Kidney (tissue), 14 donors: ENCODE measurements around the gene KCNJ13. TPM values are rescaled to one million over a fixed set of nuclear protein-coding genes. Genes with fewer than 3 reads are reported as not detected.

Source experiments
- DNase-seq, 5 donors: peaks; one replicate each; pipeline ENCODE4 v3.0.0-alpha.2; 2013 to 2020
- FAIRE-seq: peaks from 2 replicates; lab custom pipeline; 2012; peaks lifted over from hg19 to GRCh38; lab: Jason Lieb, UNC
- H3K27ac ChIP-seq, 2 donors: one replicate each; pipeline ENCODE4 v1.7.0; 2013; ENCODE audit warnings: low read depth in 2 of 2, low read length in 2 of 2, inconsistent platforms in 1 of 2
- H3K27me3 ChIP-seq: one replicate; pipeline ENCODE4 v1.7.1; 2013; ENCODE audit warnings: low read length, inconsistent platforms; ENCODE audit not compliant: control insufficient read depth, insufficient read depth
- H3K36me3 ChIP-seq, 3 donors: one replicate each; pipeline versions ENCODE4 v1.7.0 to v1.7.1; 2013; ENCODE audit warnings: low read length in 3 of 3, control low read depth in 1 of 3, inconsistent platforms in 1 of 3; ENCODE audit not compliant: insufficient read depth in 3 of 3, control insufficient read depth in 2 of 3
- H3K4me1 ChIP-seq, 3 donors: one replicate each; pipeline versions ENCODE4 v1.7.0 to v1.7.1; 2013; ENCODE audit warnings: low read length in 3 of 3, inconsistent platforms in 1 of 3, low read depth in 1 of 3; ENCODE audit not compliant: control insufficient read depth in 2 of 3, insufficient read depth in 2 of 3
- H3K4me3 ChIP-seq, 3 donors: one replicate each; pipeline versions ENCODE4 v1.7.0 to v1.8.1; 2013; ENCODE audit warnings: low read length in 3 of 3, control low read depth in 1 of 3, inconsistent platforms in 1 of 3
- H3K9ac ChIP-seq, 3 donors: one replicate each; pipeline versions ENCODE4 v1.7.0 to v1.7.1; 2013; ENCODE audit warnings: low read length in 3 of 3, control low read depth in 1 of 3, inconsistent platforms in 1 of 3
- H3K9me3 ChIP-seq, 3 donors: one replicate each; pipeline versions ENCODE4 v1.7.0 to v1.7.1; 2013; ENCODE audit warnings: low read length in 3 of 3, control low read depth in 1 of 3, inconsistent platforms in 1 of 3; ENCODE audit not compliant: control insufficient read depth in 2 of 3, insufficient read depth in 1 of 3
- intact Hi-C: fragments of 100-400 bp; cut with DNase I; formaldehyde crosslinking; loops from one replicate; pipeline ENCODE4 v1.11.1; 2022
- polyA plus RNA-seq: library from polyadenylated mRNA; stranded (reverse); fragments of 350-450 nt; fragmentation: Illumina TruSeq; extraction: RNeasy Lipid Tissue Mini Kit (QIAGEN cat#74804); gene quantifications from one replicate; pipeline ENCODE4 v1.2.3, GENCODE V29; 2014; ENCODE audit warnings: low read depth, low replicate concordance; ENCODE audit not compliant: insufficient read depth
- total RNA-seq: library from RNA; stranded (reverse); fragmentation: NEBNext Ultra II Directional; extraction: Animal tissue kit (Norgen Biotek cat#: 25700); gene quantifications from one replicate; pipeline ENCODE4 v1.2.1, GENCODE V29; 2021
- TF ChIP-seq, protein P1 (sequence below): IDR thresholded peaks from 3 replicates; pipeline ENCODE4 v1.5.1; 2012; ENCODE audit warnings: mild to moderate bottlenecking, moderate library complexity, borderline replicate concordance; ENCODE audit not compliant: insufficient read depth; ENCODE audit errors: extremely low read depth
- donor health status: control.
- donor health status: control.
- donor health status: control.
- donor health status: control.
- donor health status: control.
- donor health status: DM: yes; HTN: yes; CAD: no.
- donor health status: Normal renal cell carcinoma (clear cell type).

Gene KCNJ13
- total and polyA plus RNA-seq, 2 donors from 2014 or later: 2.0 TPM; not detected in 1

DNA sequence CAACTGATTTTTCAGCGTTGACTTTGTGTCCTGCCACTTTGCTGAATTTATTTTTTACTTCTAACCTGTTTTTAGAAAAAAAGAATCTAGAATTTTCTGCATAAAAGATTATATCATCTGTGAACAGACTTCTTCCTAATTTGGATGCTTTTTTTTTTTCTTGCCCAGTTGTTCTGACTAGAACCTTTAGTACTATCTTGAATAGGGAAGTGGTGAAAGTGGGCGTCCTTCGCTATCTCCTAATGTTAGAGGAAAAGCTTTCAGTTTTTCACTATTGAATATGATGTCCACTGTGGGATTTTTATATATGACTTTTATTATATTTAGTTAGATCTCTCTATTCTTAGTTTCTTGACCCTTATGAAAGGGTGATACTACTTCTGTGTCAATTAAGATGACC lies 25.7 kb upstream of the KCNJ13 start:
- intact Hi-C loops: no loop called here
- Histone ChIP-seq H3K4me1 (no peaks in the 10 kb centered on the region), H3K9ac (no peak overlapping the region), H3K36me3 (peaks cover 0 to 17% (median 13%) of the 10 kb centered on the region in 3 donors), H3K9me3 (no peaks in the 10 kb centered on the region), H3K4me3 (no peak overlapping the region), H3K27ac (no peak overlapping the region), H3K27me3 (no peaks in the 10 kb centered on the region)
- TF ChIP-seq, protein P1, sequence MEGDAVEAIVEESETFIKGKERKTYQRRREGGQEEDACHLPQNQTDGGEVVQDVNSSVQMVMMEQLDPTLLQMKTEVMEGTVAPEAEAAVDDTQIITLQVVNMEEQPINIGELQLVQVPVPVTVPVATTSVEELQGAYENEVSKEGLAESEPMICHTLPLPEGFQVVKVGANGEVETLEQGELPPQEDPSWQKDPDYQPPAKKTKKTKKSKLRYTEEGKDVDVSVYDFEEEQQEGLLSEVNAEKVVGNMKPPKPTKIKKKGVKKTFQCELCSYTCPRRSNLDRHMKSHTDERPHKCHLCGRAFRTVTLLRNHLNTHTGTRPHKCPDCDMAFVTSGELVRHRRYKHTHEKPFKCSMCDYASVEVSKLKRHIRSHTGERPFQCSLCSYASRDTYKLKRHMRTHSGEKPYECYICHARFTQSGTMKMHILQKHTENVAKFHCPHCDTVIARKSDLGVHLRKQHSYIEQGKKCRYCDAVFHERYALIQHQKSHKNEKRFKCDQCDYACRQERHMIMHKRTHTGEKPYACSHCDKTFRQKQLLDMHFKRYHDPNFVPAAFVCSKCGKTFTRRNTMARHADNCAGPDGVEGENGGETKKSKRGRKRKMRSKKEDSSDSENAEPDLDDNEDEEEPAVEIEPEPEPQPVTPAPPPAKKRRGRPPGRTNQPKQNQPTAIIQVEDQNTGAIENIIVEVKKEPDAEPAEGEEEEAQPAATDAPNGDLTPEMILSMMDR: no peak
- no peak for DNase-seq
- FAIRE-seq: no peak

DNA sequence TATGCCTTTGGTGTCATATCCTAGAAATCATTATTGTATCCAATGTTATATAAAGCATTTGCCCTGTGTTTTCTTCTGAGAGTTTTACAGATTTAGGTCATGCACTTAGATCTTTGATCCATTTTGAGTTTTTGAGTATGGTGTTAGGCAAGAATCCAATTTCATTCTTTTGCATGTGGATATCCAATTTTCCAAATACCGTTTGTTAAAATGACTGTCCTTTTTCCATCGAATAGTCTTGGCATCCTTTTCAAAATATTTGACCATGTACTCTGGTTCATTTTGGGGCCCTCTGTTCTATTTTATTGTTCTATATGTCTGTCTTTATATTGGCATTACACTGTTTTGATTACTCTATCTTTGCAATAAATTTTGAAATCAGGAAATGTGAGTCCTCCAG lies 23.8 kb upstream of the KCNJ13 start:
- no peak overlapping the region for H3K4me3 ChIP-seq
- DNase-seq (no peak), FAIRE-seq (no peak)
- TF ChIP-seq, protein P1: no peak
- H3K4me1 ChIP-seq: no peaks in the 10 kb centered on the region
- H3K27me3 ChIP-seq: no peaks in the 10 kb centered on the region
- no peaks in the 10 kb centered on the region for H3K9me3 ChIP-seq
- H3K36me3 ChIP-seq: peaks cover 0 to 13% (median 9%) of the 10 kb centered on the region in 3 donors
- intact Hi-C loops: no loop called here
- H3K9ac ChIP-seq: no peak overlapping the region
- H3K27ac ChIP-seq: no peak overlapping the region

DNA sequence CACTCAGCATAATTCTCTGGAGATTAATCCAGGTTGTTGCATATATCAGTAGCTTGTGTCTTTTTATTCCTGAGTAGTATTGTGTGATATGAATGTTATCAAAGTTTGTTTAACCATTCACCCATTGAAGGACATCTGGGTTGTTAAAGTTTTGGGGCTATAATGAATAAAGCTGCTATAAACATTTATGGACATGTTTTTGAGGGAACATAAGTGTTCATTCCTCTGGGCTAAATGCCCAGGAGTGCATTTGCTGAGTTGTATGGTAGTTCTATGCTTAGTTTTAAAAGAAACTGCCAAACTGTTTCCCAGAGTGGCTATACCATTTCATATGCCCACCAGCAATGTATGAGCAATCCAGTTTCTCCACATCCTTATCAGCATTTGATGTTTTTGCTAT lies 21.8 kb upstream of the KCNJ13 start:
- TF ChIP-seq, protein P1: no peak
- no peak overlapping the region for H3K27ac ChIP-seq
- DNase-seq: no peak
- no peak overlapping the region for H3K9ac ChIP-seq
- H3K9me3 ChIP-seq: no peaks in the 10 kb centered on the region
- no peaks in the 10 kb centered on the region for H3K4me1 ChIP-seq
- intact Hi-C loops: no loop called here
- H3K27me3 ChIP-seq: no peaks in the 10 kb centered on the region
- FAIRE-seq: no peak
- peaks cover 3 to 16% (median 15%) of the 10 kb centered on the region in 3 donors for H3K36me3 ChIP-seq
- no peak overlapping the region for H3K4me3 ChIP-seq

DNA sequence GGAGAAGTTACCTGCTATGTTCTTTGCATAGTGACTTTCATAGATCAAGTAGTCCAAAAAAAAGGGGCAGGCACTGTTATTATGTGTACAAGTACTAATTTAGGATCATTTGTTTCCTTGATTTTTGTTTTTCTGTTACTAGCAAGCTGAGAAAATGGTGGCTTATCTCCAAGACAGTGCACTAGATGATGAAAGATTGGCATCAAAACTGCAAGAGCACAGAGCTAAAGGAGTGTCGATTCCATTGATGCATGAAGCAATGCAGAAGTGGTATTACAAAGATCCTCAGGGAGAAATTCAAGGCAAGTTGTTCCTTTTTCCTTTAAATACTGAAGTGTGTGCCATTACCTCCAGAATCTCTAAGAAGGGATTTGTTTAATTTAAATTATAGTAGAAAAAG lies 19.6 kb upstream of the KCNJ13 start:
- H3K27me3 ChIP-seq: no peaks in the 10 kb centered on the region
- intact Hi-C loops: no loop called here
- H3K36me3 ChIP-seq: peaks cover 21 to 36% (median 30%) of the 10 kb centered on the region in 3 donors
- no peak for FAIRE-seq
- H3K9ac ChIP-seq: no peak overlapping the region
- no peak overlapping the region for H3K4me3 ChIP-seq
- no peak for DNase-seq
- no peaks in the 10 kb centered on the region for H3K4me1 ChIP-seq
- H3K27ac ChIP-seq: no peak overlapping the region
- no peaks in the 10 kb centered on the region for H3K9me3 ChIP-seq
- TF ChIP-seq, protein P1: no peak
